ENCODE measurements around the gene ARL3. TPM values are rescaled to one million over a fixed set of nuclear protein-coding genes. Genes with fewer than 3 reads are reported as not detected.

The ARL3 gene
- polyA plus RNA-seq, 1 experiment: 8.1 TPM

DNA sequence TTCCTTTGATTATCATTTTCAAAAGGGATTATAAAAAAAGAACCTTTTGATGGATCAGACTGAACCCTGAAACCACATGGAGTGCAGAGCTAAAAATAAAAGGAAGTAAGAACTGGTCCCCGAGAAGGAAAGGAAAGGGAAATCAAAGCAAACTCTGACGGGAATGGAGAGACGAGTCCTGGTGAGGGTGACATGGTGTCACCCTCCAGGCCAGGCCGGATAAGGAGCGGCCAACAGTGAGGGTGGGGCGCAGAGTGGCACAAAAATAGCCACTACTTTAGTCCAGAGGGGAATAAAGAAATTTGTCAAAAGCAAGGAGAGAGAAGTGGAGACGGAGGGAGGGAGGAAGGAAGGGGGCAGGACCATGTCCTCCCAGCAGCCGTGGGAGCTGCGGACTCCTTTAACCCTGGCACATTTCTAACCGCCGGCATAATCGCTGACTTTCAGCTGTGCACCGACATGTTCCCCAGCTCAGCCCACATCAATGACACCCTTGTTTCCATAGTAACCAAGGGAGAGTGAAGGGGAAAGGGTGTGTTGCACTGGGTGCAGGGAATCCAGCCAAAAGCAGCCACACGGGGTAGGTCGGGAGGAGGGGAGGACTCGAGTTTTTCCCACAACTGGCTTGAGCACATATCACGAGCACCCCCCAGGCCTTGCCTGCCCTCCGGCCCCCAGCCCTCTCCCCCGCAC, 40.2 kb downstream of the ARL3 start:
- no peaks in the 10 kb centered on the region for H3K27me3 ChIP-seq (ENCODE audit: control insufficient read depth, insufficient read depth, low read length)
- ChIA-PET POLR2A (interaction anchor here (0.6 kb wide), 1 partner anchor 166 kb away, joined by 12 read pairs; no protein-coding TSS in a partner anchor), CTCF (interaction anchor here (0.8 to 8.2 kb wide), 6 partner anchors 10 to 78 kb away, joined by 3 to 72 read pairs (median 4); partner anchors contain the start of genes ARL3 and SFXN2)
- no peaks in the 10 kb centered on the region; the same call in 1 of the 2 replicates for H3K36me3 ChIP-seq (ENCODE audit: control insufficient read depth, insufficient read depth, low read length)
- TF ChIP-seq, protein P1, sequence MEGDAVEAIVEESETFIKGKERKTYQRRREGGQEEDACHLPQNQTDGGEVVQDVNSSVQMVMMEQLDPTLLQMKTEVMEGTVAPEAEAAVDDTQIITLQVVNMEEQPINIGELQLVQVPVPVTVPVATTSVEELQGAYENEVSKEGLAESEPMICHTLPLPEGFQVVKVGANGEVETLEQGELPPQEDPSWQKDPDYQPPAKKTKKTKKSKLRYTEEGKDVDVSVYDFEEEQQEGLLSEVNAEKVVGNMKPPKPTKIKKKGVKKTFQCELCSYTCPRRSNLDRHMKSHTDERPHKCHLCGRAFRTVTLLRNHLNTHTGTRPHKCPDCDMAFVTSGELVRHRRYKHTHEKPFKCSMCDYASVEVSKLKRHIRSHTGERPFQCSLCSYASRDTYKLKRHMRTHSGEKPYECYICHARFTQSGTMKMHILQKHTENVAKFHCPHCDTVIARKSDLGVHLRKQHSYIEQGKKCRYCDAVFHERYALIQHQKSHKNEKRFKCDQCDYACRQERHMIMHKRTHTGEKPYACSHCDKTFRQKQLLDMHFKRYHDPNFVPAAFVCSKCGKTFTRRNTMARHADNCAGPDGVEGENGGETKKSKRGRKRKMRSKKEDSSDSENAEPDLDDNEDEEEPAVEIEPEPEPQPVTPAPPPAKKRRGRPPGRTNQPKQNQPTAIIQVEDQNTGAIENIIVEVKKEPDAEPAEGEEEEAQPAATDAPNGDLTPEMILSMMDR (IDR thresholded peaks at IDR 0.05; ENCODE audit: insufficient read depth, low read depth, low read length): no peak
- 0 out of 2 replicates have a peak overlapping the region, but pooled peaks have one; percentile 2 for H3K4me3 ChIP-seq (ENCODE audit: low read depth, low read length)
- no peak for DNase-seq (ENCODE audit: low read depth)

DNA sequence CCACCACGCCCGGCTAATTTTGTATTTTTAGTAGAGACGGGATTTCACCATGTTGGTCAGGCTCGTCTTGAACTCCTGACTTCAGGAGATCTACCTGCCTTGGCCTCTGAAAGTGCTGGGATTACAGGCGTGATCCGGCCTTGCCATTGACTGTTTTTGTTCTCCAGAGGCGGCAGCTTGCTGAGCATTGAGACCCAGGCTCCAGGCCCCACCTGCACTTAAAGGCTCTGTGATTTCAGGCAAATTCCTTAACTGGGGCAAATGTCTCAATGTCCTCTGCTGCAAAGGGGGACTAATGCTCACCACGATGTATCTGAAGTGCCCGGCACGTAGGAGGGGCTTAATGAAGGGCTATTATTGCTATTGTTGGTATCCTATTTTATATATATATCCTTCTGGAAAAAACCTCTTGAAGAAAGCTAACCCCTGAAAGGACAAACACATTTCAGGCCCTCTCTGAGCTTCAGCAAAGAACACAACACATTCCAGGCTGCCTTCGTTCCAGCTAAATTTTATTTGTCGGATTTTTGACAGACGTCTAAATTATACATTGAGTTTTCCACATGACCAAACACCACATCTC, 40.9 kb downstream of the ARL3 start:
- CTCF ChIA-PET: interaction anchor here (0.8 to 8.2 kb wide), 4 partner anchors 27 to 54 kb away, joined by 3 to 72 read pairs (median 4); partner anchors contain the start of genes ARL3 and SFXN2

GRCh38 chr10:102670871-102671434, 43.2 kb downstream of the ARL3 start:
- ChIA-PET CTCF (interaction anchor here (0.5 to 1.7 kb wide), 3 partner anchors 41 to 245 kb away, joined by 3 to 7 read pairs (median 3); partner anchors contain the start of gene SUFU), POLR2A (no interaction called here)
- Histone ChIP-seq H3K27me3 (ENCODE audit: control insufficient read depth, insufficient read depth, low read length) (no peaks in the 10 kb centered on the region), H3K36me3 (ENCODE audit: control insufficient read depth, insufficient read depth, low read length) (no peaks in the 10 kb centered on the region; the same call in 1 of the 2 replicates), H3K4me3 (ENCODE audit: low read depth, low read length) (no peak overlapping the region)
- no peak for DNase-seq (ENCODE audit: low read depth)
- TF ChIP-seq, protein P1 (IDR thresholded peaks at IDR 0.05; ENCODE audit: insufficient read depth, low read depth, low read length): no peak

More for the DNA sequence above, 40.9 kb downstream of the ARL3 start:
- TF ChIP-seq, protein P1 (IDR thresholded peaks at IDR 0.05; ENCODE audit: insufficient read depth, low read depth, low read length): no peak
- H3K36me3 ChIP-seq (ENCODE audit: control insufficient read depth, insufficient read depth, low read length): no peaks in the 10 kb centered on the region; the same call in 1 of the 2 replicates
- no peaks in the 10 kb centered on the region for H3K27me3 ChIP-seq (ENCODE audit: control insufficient read depth, insufficient read depth, low read length)
- DNase-seq (ENCODE audit: low read depth): no peak
- POLR2A ChIA-PET: no interaction called here
- no peak overlapping the region for H3K4me3 ChIP-seq (ENCODE audit: low read depth, low read length)

DNA sequence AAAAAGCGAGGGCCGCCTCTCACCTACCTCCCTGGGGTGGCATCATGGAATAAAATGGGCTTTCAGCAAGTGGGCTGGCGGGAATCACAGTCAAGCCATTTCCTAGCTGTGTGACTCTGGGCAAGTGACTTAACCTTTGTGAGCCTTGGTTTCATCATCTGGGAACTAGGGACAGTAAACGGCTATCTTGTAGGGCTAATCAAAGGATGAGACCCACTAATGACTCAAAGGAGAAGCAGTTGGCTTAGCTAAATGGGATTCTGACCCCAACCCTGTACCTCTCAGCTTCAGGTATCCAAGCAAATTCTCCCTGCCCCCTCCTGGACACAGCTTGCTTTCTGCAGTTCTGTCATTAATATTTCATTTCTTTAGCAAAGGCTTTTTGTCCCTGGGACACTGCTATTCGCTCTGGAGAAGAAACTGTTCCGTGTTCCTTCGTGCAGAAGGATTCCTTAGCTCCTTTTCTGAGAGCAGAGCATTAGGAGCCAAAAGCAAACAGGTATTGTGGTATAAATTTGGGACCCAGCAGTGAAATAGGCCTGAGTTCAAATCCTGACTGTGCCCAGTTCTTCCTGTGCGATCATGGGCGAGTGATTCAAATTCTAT, 44.0 kb downstream of the ARL3 start:
- H3K4me3 ChIP-seq (ENCODE audit: low read depth, low read length): no peak overlapping the region
- ChIA-PET POLR2A (no interaction called here), CTCF (interaction anchor here (0.6 to 3.3 kb wide), 11 partner anchors 8 to 441 kb away, joined by 3 to 15 read pairs (median 3); partner anchors contain the start of gene SUFU)
- TF ChIP-seq, protein P1 (IDR thresholded peaks at IDR 0.05; ENCODE audit: insufficient read depth, low read depth, low read length): no peak
- no peaks in the 10 kb centered on the region for H3K27me3 ChIP-seq (ENCODE audit: control insufficient read depth, insufficient read depth, low read length)
- no peak for DNase-seq (ENCODE audit: low read depth)
- H3K36me3 ChIP-seq (ENCODE audit: control insufficient read depth, insufficient read depth, low read length): no peaks in the 10 kb centered on the region; the same call in 1 of the 2 replicates

Data from BJ (cell line).